ENCODE measurements around the gene SS18L1.
A peak's percentile ranks its signal among the peaks of the same experiment; 100 is the strongest.

The SS18L1 gene

GRCh38 chr20:62178316-62179161 lies 35.0 kb downstream of the SS18L1 start:
- H3K27ac Mint-ChIP-seq: no peak overlapping the region
- peaks cover 3% of the 10 kb centered on the region for H3K4me1 Mint-ChIP-seq
- no peaks in the 10 kb centered on the region for H3K27me3 Mint-ChIP-seq (ENCODE audit: low read depth)
- no peak overlapping the region for H3K4me3 Mint-ChIP-seq
- no peak for TF ChIP-seq CTCF (IDR thresholded peaks at IDR 0.05; ENCODE audit: unreplicated experiment in 3 of 3)
- H3K9me3 Mint-ChIP-seq: no peaks in the 10 kb centered on the region
- peaks cover 21% of the 10 kb centered on the region for H3K36me3 Mint-ChIP-seq (ENCODE audit: low read depth)

GRCh38 chr20:62179162-62179504 lies 35.6 kb downstream of the SS18L1 start:
- no peak overlapping the region for H3K27ac Mint-ChIP-seq
- H3K4me3 Mint-ChIP-seq: no peak overlapping the region
- TF ChIP-seq CTCF (IDR thresholded peaks at IDR 0.05; ENCODE audit: unreplicated experiment in 3 of 3): no peak
- H3K4me1 Mint-ChIP-seq: peaks cover 6% of the 10 kb centered on the region
- H3K9me3 Mint-ChIP-seq: no peaks in the 10 kb centered on the region
- peaks cover 17% of the 10 kb centered on the region for H3K36me3 Mint-ChIP-seq (ENCODE audit: low read depth)
- no peaks in the 10 kb centered on the region for H3K27me3 Mint-ChIP-seq (ENCODE audit: low read depth)

- H3K4me1 Mint-ChIP-seq: peaks cover 8% of the 10 kb centered on the region
- no peak for TF ChIP-seq CTCF (IDR thresholded peaks at IDR 0.05; ENCODE audit: unreplicated experiment in 3 of 3)
- H3K27me3 Mint-ChIP-seq (ENCODE audit: low read depth): no peaks in the 10 kb centered on the region
- H3K4me3 Mint-ChIP-seq: peak overlapping the region; percentile 91 to 96 (median 96)
- peaks cover 4% of the 10 kb centered on the region for H3K36me3 Mint-ChIP-seq (ENCODE audit: low read depth)
- no peaks in the 10 kb centered on the region for H3K9me3 Mint-ChIP-seq
- H3K27ac Mint-ChIP-seq: peak overlapping the region; percentile 73 to 93 (median 87)
These were observed 38.2 kb downstream of the SS18L1 start for GRCh38 chr20:62181808-62182207.

GRCh38 chr20:62182469-62183425 lies 39.2 kb downstream of the SS18L1 start, which contains the start of gene MTG2:
Gene MTG2, plus strand, starts transcription at chr20:62183028. Its CDS starts 10,393 bp downstream, at chr20:62193421.
- Mint-ChIP-seq H3K27me3 (ENCODE audit: low read depth) (no peaks in the 10 kb centered on the region), H3K27ac (peak within 1 kb of the TSS; percentile 73 to 93 (median 87)), H3K36me3 (ENCODE audit: low read depth) (peaks cover 4% of the 10 kb centered on the region), H3K9me3 (no peaks in the 10 kb centered on the region), H3K4me3 (peak within 1 kb of the TSS; percentile 91 to 96 (median 96)), H3K4me1 (peaks cover 11% of the 10 kb centered on the region)
- TF ChIP-seq CTCF (IDR thresholded peaks at IDR 0.05; ENCODE audit: unreplicated experiment in 3 of 3): no peak

- peaks cover 11% of the 10 kb centered on the region for H3K4me1 Mint-ChIP-seq
- no peaks in the 10 kb centered on the region for H3K27me3 Mint-ChIP-seq (ENCODE audit: low read depth)
- H3K27ac Mint-ChIP-seq: peak overlapping the region; percentile 73 to 90 (median 87)
These were observed 40.0 kb downstream of the SS18L1 start for GRCh38 chr20:62183426-62184142.

More at GRCh38 chr20:62183426-62184142, 40.0 kb downstream of the SS18L1 start:
- H3K9me3 Mint-ChIP-seq: no peaks in the 10 kb centered on the region
- H3K36me3 Mint-ChIP-seq (ENCODE audit: low read depth): peaks cover 4% of the 10 kb centered on the region
- peak overlapping the region; percentile 91 to 96 (median 94) for H3K4me3 Mint-ChIP-seq
- no peak for TF ChIP-seq CTCF (IDR thresholded peaks at IDR 0.05; ENCODE audit: unreplicated experiment in 3 of 3)
